Measurements from ENCODE around the gene LACTB. TPM values are rescaled to one million over a fixed set of nuclear protein-coding genes. Genes with fewer than 3 reads are reported as not detected.

Gene LACTB
- total and polyA plus RNA-seq, 2 experiments from 2014 or later: 27.3 to 35.8 TPM

DNA sequence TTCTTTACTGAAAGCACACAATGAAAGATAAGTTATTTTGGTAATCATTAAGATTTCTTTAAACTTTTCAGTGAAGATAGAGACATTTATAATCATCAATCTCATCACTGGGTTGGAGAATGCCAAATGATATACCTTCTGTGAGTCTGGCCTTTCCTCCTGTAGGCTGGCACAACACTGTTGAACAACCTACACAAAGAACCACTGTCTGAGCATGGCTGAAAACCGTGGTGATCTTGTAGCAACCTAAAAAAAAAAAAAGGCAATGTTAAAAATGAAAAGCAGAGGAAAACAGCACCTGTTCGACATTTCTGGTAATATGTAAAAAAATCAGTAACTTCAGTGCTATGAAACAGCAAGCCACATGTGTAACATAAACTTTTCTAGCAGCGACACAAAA lies 33.8 kb downstream of the LACTB start:
- TF ChIP-seq EZH2 (IDR thresholded peaks at IDR 0.05; ENCODE audit: insufficient read depth, poor library complexity, severe bottlenecking) (no peak), EZH2phosphoT487 (IDR thresholded peaks at IDR 0.05; ENCODE audit: insufficient read depth, low read depth) (no peak)
- in situ Hi-C loops (cut with MboI): loop anchor here (25.0 kb wide), 1 partner anchor 257 kb away; no protein-coding TSS in a partner anchor

GRCh38 chr15:63156086-63156710 lies 34.5 kb downstream of the LACTB start:
- H2AFZ ChIP-seq: peak overlapping the region; percentile 74
- H3K4me1 ChIP-seq (ENCODE audit: insufficient read depth): peaks cover 20% of the 10 kb centered on the region
- H3K4me2 ChIP-seq (ENCODE audit: unreplicated experiment): peak overlapping the region; percentile 91
- H3K9me3 ChIP-seq (ENCODE audit: low read depth): no peaks in the 10 kb centered on the region
- peak; percentile 44 for DNase-seq
- peaks cover 42% of the 10 kb centered on the region for H3K36me3 ChIP-seq (ENCODE audit: low read depth)
- TF ChIP-seq EZH2 (IDR thresholded peaks at IDR 0.05; ENCODE audit: insufficient read depth, poor library complexity, severe bottlenecking): no peak
- no peak for TF ChIP-seq EZH2phosphoT487 (IDR thresholded peaks at IDR 0.05; ENCODE audit: insufficient read depth, low read depth)
- WGBS, 2 experiments (ENCODE audit: low coverage in 1 of 2, low lambda C conversion rate in 2 of 2, missing lambda C conversion rate in 2 of 2): 1 to 2% methylated on average over 10 of the region's 10 CpGs
- peak overlapping the region; percentile 98 for H3K9ac ChIP-seq
- in situ Hi-C loops (cut with MboI): loop anchor here (25.0 kb wide), 1 partner anchor 256 kb away; no protein-coding TSS in a partner anchor
- H3K27me3 ChIP-seq (replicated peaks; ENCODE audit: insufficient read depth): no peaks in the 10 kb centered on the region
- no peaks in the 10 kb centered on the region for H3K9me2 ChIP-seq (ENCODE audit: insufficient read depth)
- peaks cover 46% of the 10 kb centered on the region for H3F3A ChIP-seq (ENCODE audit: insufficient read depth)
- peaks cover 62% of the 10 kb centered on the region for H3K79me2 ChIP-seq (ENCODE audit: insufficient read depth)
- H4K20me1 ChIP-seq (ENCODE audit: insufficient read depth): no peaks in the 10 kb centered on the region
- peak overlapping the region; percentile 99 for H3K4me3 ChIP-seq
- peak overlapping the region; percentile 99 for H3K27ac ChIP-seq

More for the DNA sequence above, 33.8 kb downstream of the LACTB start:
- no peaks in the 10 kb centered on the region for H4K20me1 ChIP-seq (ENCODE audit: insufficient read depth)
- H3K9me2 ChIP-seq (ENCODE audit: insufficient read depth): no peaks in the 10 kb centered on the region
- H3K9ac ChIP-seq: peak overlapping the region; percentile 98
- no peaks in the 10 kb centered on the region for H3K27me3 ChIP-seq (replicated peaks; ENCODE audit: insufficient read depth)
- H3K4me1 ChIP-seq (ENCODE audit: insufficient read depth): peaks cover 21% of the 10 kb centered on the region
- peaks cover 49% of the 10 kb centered on the region for H3F3A ChIP-seq (ENCODE audit: insufficient read depth)
- WGBS, 2 experiments (ENCODE audit: low coverage in 1 of 2, low lambda C conversion rate in 2 of 2, missing lambda C conversion rate in 2 of 2): 50 to 57% methylated on average over 3 of the region's 3 CpGs
- no peak for DNase-seq
- H3K4me2 ChIP-seq (ENCODE audit: unreplicated experiment): peak overlapping the region; percentile 91
- no peak overlapping the region for H2AFZ ChIP-seq
- H3K27ac ChIP-seq: peak overlapping the region; percentile 99; the same call in 1 of the 2 replicates
- peak overlapping the region; percentile 99 for H3K4me3 ChIP-seq
- H3K9me3 ChIP-seq (ENCODE audit: low read depth): no peaks in the 10 kb centered on the region
- H3K79me2 ChIP-seq (ENCODE audit: insufficient read depth): peaks cover 62% of the 10 kb centered on the region
- H3K36me3 ChIP-seq (ENCODE audit: low read depth): peaks cover 45% of the 10 kb centered on the region

DNA sequence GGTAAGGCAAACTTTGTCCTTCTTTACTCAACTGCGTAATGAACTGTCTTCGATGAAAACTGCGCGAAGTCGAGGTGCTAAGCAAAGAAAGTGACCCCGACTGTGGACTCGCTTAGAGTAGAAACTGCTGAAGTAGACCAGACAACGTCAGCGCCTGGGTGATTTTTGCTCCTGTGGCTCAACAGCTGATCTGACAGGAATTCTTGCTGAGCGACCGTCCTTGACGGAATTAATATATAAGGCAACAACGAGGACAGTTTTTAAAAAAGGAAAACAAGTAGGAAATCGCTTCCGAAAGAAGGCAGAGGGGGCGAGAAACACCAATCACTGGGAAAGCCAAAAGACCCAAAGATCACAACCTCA lies 35.1 kb downstream of the LACTB start:
- Histone ChIP-seq H3K9ac (peak overlapping the region; percentile 98), H3F3A (ENCODE audit: insufficient read depth) (peaks cover 41% of the 10 kb centered on the region), H3K9me2 (ENCODE audit: insufficient read depth) (no peaks in the 10 kb centered on the region), H4K20me1 (ENCODE audit: insufficient read depth) (no peaks in the 10 kb centered on the region), H2AFZ (peak overlapping the region; percentile 74), H3K27me3 (replicated peaks; ENCODE audit: insufficient read depth) (no peaks in the 10 kb centered on the region), H3K36me3 (ENCODE audit: low read depth) (peaks cover 37% of the 10 kb centered on the region), H3K4me2 (ENCODE audit: unreplicated experiment) (peak overlapping the region; percentile 91), H3K79me2 (ENCODE audit: insufficient read depth) (peaks cover 62% of the 10 kb centered on the region), H3K4me1 (ENCODE audit: insufficient read depth) (peaks cover 20% of the 10 kb centered on the region), H3K4me3 (peak overlapping the region; percentile 99), H3K27ac (peak overlapping the region; percentile 99), H3K9me3 (ENCODE audit: low read depth) (no peaks in the 10 kb centered on the region)
- WGBS, 2 experiments (ENCODE audit: low coverage in 1 of 2, low lambda C conversion rate in 2 of 2, missing lambda C conversion rate in 2 of 2): 0 to 2% methylated on average over 16 of the region's 16 CpGs
- in situ Hi-C loops (cut with MboI): loop anchor here (25.0 kb wide), 1 partner anchor 256 kb away; no protein-coding TSS in a partner anchor
- peak; percentile 72 for DNase-seq
- no peak for TF ChIP-seq EZH2 (IDR thresholded peaks at IDR 0.05; ENCODE audit: insufficient read depth, poor library complexity, severe bottlenecking)
- TF ChIP-seq EZH2phosphoT487 (IDR thresholded peaks at IDR 0.05; ENCODE audit: insufficient read depth, low read depth): no peak

GRCh38 chr15:63157118-63157843 lies 35.6 kb downstream of the LACTB start, which contains the start of gene RPS27L:
Gene RPS27L, minus strand, starts transcription at chr15:63157477. Its CDS starts 72 bp downstream, at chr15:63157405.
- H4K20me1 ChIP-seq (ENCODE audit: insufficient read depth): no peaks in the 10 kb centered on the region
- peak within 1 kb of the TSS; percentile 91 for H3K4me2 ChIP-seq (ENCODE audit: unreplicated experiment)
- no peak for TF ChIP-seq EZH2 (IDR thresholded peaks at IDR 0.05; ENCODE audit: insufficient read depth, poor library complexity, severe bottlenecking)
- TF ChIP-seq EZH2phosphoT487 (IDR thresholded peaks at IDR 0.05; ENCODE audit: insufficient read depth, low read depth): no peak
- peak within 1 kb of the TSS; percentile 98 for H3K9ac ChIP-seq
- peaks cover 37% of the 10 kb centered on the region for H3F3A ChIP-seq (ENCODE audit: insufficient read depth)
- peaks cover 20% of the 10 kb centered on the region for H3K4me1 ChIP-seq (ENCODE audit: insufficient read depth)
- H3K9me2 ChIP-seq (ENCODE audit: insufficient read depth): no peaks in the 10 kb centered on the region
- H3K79me2 ChIP-seq (ENCODE audit: insufficient read depth): peaks cover 62% of the 10 kb centered on the region
- H3K27ac ChIP-seq: peak within 1 kb of the TSS; percentile 99
- no peaks in the 10 kb centered on the region for H3K27me3 ChIP-seq (replicated peaks; ENCODE audit: insufficient read depth)
- in situ Hi-C loops (cut with MboI): loop anchor here (25.0 kb wide), 1 partner anchor 255 kb away; no protein-coding TSS in a partner anchor
- H3K36me3 ChIP-seq (ENCODE audit: low read depth): peaks cover 32% of the 10 kb centered on the region
- WGBS, 2 experiments (ENCODE audit: low coverage in 1 of 2, low lambda C conversion rate in 2 of 2, missing lambda C conversion rate in 2 of 2): 1% methylated on average over 46 to 51 of the region's 60 CpGs
- H3K4me3 ChIP-seq: peak within 1 kb of the TSS; percentile 99
- no peaks in the 10 kb centered on the region for H3K9me3 ChIP-seq (ENCODE audit: low read depth)
- H2AFZ ChIP-seq: peak within 1 kb of the TSS; percentile 74
- peak; percentile 94 for DNase-seq

Measured in GM23248 (cell line).